Measurements from ENCODE around the gene BAIAP3. TPM values are rescaled to one million over a fixed set of nuclear protein-coding genes. Genes with fewer than 3 reads are reported as not detected.

The BAIAP3 gene
- total and polyA plus RNA-seq, 10 donors = 2.7 to 15.7 (median 6.3) TPM

DNA sequence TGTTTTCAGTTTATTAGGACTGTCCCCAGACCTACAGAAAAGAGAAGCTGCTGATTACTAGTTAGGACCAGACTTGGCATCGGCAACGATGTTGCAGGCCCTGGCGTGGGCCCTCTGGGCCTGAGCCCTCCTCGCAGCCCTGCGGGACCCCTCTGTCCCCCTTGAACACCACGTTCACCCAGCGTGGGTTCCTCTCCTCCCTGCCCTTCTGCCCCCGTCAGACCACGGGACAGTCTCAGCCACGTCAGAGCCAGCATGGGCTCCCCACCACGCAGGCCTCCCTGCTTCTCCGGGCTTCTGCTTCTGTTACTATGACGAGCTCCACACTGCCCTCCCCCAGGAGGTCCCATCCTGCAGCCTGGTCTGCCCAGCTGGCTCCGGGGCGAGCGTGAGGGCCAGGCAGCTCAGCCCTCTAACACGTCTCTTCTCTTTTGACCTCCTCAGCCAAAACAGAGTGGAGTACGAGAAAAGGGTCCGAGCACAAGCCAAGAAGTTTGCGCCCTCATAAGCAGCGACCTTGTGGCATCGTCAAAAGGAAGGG, 9.1 kb upstream of the BAIAP3 start:
- Histone ChIP-seq H3K36me3 (peaks cover 0 to 81% (median 62%) of the 10 kb centered on the region in 6 donors), H3K27ac (peak overlapping the region in 3 of 8 donors; percentile 16 to 46 (median 36)), H3K4me3 (no peak overlapping the region), H3K27me3 (replicated peaks in 1 of 7) (no peaks in the 10 kb centered on the region), H3K9me3 (no peaks in the 10 kb centered on the region), H3K4me1 (peaks cover 0 to 37% (median 13%) of the 10 kb centered on the region in 6 donors)
- 80 to 90% (median 85%) methylated on average over 20 to 22 of the region's 22 CpGs for WGBS, 5 donors
- intact Hi-C loops (cut with DNase I; ENCODE audit: low total_unique reads) = no loop called here
- DNase-seq = no peak
- TF ChIP-seq POLR2AphosphoS5 (IDR thresholded peaks at IDR 0.05) (peak in 1 of 3 donors; percentile 56), POLR2A (IDR thresholded peaks at IDR 0.05) (no peak)

DNA sequence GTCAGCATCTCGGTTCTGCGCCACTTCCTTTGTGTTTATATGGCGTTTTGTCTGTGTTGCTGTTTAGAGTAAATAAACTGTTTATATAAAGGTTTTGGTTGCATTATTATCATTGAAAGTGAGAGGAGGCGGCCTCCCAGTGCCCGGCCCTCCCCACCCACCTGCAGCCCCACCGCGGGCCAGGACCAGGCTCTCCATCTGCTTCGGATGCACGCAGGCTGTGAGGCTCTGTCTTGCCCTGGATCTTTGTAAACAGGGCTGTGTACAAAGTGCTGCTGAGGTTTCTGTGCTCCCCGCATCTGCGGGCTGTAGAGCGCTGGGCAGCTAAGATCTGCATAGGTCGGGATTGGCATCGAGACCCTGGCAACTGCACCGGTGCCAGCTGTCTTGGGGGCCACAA, 8.2 kb upstream of the BAIAP3 start:
- no peak for DNase-seq
- H3K27ac ChIP-seq = peak overlapping the region in 2 of 8 donors; percentile 28 to 69
- no peak for TF ChIP-seq POLR2AphosphoS5 (IDR thresholded peaks at IDR 0.05)
- no peak for TF ChIP-seq POLR2A (IDR thresholded peaks at IDR 0.05)
- H3K4me3 ChIP-seq = no peak overlapping the region
- peaks cover 0 to 29% (median 7%) of the 10 kb centered on the region in 6 donors for H3K4me1 ChIP-seq
- H3K9me3 ChIP-seq = peaks cover 0 to 4% (median 2%) of the 10 kb centered on the region in 8 donors
- intact Hi-C loops (cut with DNase I; ENCODE audit: low total_unique reads) = no loop called here
- peaks cover 0 to 3% (median 0%) of the 10 kb centered on the region in 7 donors for H3K27me3 ChIP-seq (replicated peaks in 1 of 7)
- 89 to 92% (median 90%) methylated on average over 11 to 15 of the region's 15 CpGs for WGBS, 5 donors
- peaks cover 0 to 72% (median 53%) of the 10 kb centered on the region in 6 donors for H3K36me3 ChIP-seq

- peaks cover 0 to 9% (median 0%) of the 10 kb centered on the region in 7 donors for H3K27me3 ChIP-seq (replicated peaks in 1 of 7)
- H3K27ac ChIP-seq = peak overlapping the region in 4 of 8 donors; percentile 8 to 69 (median 22)
- H3K4me1 ChIP-seq = peaks cover 0 to 35% (median 7%) of the 10 kb centered on the region in 6 donors
- peaks cover 0 to 66% (median 48%) of the 10 kb centered on the region in 6 donors for H3K36me3 ChIP-seq
- intact Hi-C loops (cut with DNase I; ENCODE audit: low total_unique reads) = no loop called here
- DNase-seq = no peak
- WGBS, 5 donors = 68 to 85% (median 75%) methylated on average over 11 to 20 of the region's 20 CpGs
- no peak overlapping the region for H3K4me3 ChIP-seq
- peaks cover 0 to 9% (median 7%) of the 10 kb centered on the region in 8 donors for H3K9me3 ChIP-seq
- TF ChIP-seq POLR2A (IDR thresholded peaks at IDR 0.05) = no peak
- TF ChIP-seq, protein P1, sequence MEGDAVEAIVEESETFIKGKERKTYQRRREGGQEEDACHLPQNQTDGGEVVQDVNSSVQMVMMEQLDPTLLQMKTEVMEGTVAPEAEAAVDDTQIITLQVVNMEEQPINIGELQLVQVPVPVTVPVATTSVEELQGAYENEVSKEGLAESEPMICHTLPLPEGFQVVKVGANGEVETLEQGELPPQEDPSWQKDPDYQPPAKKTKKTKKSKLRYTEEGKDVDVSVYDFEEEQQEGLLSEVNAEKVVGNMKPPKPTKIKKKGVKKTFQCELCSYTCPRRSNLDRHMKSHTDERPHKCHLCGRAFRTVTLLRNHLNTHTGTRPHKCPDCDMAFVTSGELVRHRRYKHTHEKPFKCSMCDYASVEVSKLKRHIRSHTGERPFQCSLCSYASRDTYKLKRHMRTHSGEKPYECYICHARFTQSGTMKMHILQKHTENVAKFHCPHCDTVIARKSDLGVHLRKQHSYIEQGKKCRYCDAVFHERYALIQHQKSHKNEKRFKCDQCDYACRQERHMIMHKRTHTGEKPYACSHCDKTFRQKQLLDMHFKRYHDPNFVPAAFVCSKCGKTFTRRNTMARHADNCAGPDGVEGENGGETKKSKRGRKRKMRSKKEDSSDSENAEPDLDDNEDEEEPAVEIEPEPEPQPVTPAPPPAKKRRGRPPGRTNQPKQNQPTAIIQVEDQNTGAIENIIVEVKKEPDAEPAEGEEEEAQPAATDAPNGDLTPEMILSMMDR (IDR thresholded peaks at IDR 0.05 in 8 of 11, conservative IDR thresholded peaks at IDR 0.05 in 3 of 11) = no peak
- TF ChIP-seq POLR2AphosphoS5 (IDR thresholded peaks at IDR 0.05) = peak in 2 of 3 donors; percentile 17 to 66
These were observed 7.6 kb upstream of the BAIAP3 start for GRCh38 chr16:1325673-1326371.

- H3K27ac ChIP-seq = peak overlapping the region in 3 of 8 donors; percentile 15 to 69 (median 28)
- peaks cover 0 to 15% (median 3%) of the 10 kb centered on the region in 7 donors for H3K27me3 ChIP-seq (replicated peaks in 1 of 7)
- WGBS, 5 donors = 71 to 89% (median 75%) methylated on average over 17 of the region's 17 CpGs
- H3K9me3 ChIP-seq = peaks cover 0 to 9% (median 7%) of the 10 kb centered on the region in 8 donors
- peaks cover 0 to 61% (median 42%) of the 10 kb centered on the region in 6 donors for H3K36me3 ChIP-seq
- intact Hi-C loops (cut with DNase I; ENCODE audit: low total_unique reads) = no loop called here
- no peak overlapping the region for H3K4me3 ChIP-seq
- peaks cover 2 to 41% (median 13%) of the 10 kb centered on the region in 6 donors for H3K4me1 ChIP-seq
- no peak for TF ChIP-seq POLR2AphosphoS5 (IDR thresholded peaks at IDR 0.05)
- no peak for TF ChIP-seq POLR2A (IDR thresholded peaks at IDR 0.05)
- TF ChIP-seq, protein P1 (IDR thresholded peaks at IDR 0.05 in 8 of 11, conservative IDR thresholded peaks at IDR 0.05 in 3 of 11) = no peak
- no peak for DNase-seq
These were observed 7.1 kb upstream of the BAIAP3 start for GRCh38 chr16:1326391-1326790.
